NCI-H510A (cell line): Measurements from ENCODE around the gene RASL11A.
"Not testable (repeated sequence)": the region's sequence is repeated elsewhere in the genome, so short reads cannot be mapped to it uniquely, and the experiment has no call there.

Experiments used
- DNase-seq: peaks from one replicate; lab custom pipeline; 2025; lab: John Stamatoyannopoulos, UW

Gene RASL11A

GRCh38 chr13:27300941-27301586 lies 30.4 kb downstream of the RASL11A start:
- DNase-seq: no peak

DNA sequence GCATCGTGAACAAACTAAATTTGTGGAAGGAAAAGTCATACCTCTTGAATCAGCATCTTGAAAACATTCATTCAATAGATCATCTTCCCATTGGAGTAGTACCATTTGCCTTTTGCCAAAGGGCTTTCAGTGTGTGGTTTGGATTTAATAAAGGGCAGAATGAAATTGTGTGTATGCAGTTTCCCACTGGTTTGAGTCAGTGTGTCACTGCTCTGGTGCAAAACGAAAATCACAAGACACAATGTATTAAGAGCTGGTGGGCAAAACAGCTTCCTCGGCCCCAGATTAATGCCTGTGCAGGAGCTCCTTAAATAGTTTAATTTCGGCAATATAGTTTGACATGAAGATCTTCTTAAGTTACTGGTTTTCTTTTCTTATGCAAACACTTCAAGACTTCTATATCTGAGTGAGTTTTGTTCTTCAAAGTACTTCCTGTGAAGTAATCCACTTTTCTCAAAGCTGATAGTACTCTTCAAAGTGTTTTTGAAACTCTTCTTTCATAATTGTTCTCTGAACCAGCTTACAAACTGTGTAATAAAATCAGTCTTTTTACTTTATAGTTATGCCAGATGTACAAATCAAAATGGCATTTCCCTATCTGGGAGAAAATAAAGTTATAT lies 32.1 kb downstream of the RASL11A start:
- DNase-seq: no peak

GRCh38 chr13:27304099-27304498 lies 33.5 kb downstream of the RASL11A start:
- DNase-seq: no peak

- no peak for DNase-seq
Measured at GRCh38 chr13:27304611-27305010, 34.0 kb downstream of the RASL11A start.

- DNase-seq: no peak
Measured at GRCh38 chr13:27306364-27306763, 35.7 kb downstream of the RASL11A start.

- DNase-seq: no peak
Measured at GRCh38 chr13:27308941-27309340, 38.3 kb downstream of the RASL11A start.

DNA sequence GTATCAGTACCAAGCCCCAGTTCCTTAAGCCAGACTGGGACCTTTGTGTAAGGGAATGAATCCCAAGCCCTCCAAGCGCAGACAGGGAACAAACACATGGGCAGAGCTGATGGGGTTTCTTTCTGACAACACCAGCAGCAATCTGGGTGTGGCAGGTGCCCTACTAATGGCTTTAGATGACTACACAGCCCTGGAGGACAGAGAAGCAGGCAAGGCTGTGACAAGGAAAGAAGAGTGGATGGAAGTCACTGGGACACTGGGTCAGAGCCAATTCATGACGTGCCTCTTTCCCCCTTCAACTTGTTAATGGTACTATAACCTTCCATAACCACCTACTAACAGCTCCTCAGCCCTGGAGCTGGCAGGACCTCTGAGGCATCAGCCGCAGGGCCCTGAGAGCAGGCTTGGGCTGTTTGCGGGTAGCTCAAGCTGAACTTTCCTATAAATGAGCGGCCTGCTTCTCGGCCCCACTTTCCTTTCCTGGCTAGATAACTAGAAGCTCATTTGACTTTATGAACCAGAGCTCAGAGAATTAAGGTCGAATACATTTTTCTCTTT lies 38.9 kb downstream of the RASL11A start:
- no peak for DNase-seq

- no peak for DNase-seq
Measured at GRCh38 chr13:27309967-27310598, 39.5 kb downstream of the RASL11A start.

DNA sequence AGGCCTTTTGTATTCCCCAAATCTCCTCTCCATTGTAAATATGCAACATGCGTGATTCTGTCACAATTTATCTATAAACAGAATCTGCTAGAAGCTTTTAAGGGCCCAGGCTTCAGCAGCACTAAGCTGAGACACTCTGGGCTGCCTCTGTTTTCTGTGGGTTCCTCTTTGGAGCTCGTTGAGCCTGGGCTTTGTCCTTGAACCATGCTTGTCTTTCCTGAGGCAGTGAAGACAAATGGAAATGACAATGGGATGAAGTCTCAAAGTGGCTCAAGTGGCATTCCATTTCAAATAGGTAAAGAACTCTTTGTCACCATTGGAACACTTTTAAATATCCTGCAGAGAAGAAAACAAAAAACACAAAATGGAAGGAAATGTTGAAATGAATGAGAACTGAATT lies 40.3 kb downstream of the RASL11A start:
- DNase-seq: no peak

- no peak for DNase-seq
Measured at GRCh38 chr13:27311518-27312210, 41.0 kb downstream of the RASL11A start.

GRCh38 chr13:27313770-27314169 lies 43.1 kb downstream of the RASL11A start:
- DNase-seq: no peak

GRCh38 chr13:27319404-27319803 lies 48.8 kb downstream of the RASL11A start:
- DNase-seq: no peak

DNA sequence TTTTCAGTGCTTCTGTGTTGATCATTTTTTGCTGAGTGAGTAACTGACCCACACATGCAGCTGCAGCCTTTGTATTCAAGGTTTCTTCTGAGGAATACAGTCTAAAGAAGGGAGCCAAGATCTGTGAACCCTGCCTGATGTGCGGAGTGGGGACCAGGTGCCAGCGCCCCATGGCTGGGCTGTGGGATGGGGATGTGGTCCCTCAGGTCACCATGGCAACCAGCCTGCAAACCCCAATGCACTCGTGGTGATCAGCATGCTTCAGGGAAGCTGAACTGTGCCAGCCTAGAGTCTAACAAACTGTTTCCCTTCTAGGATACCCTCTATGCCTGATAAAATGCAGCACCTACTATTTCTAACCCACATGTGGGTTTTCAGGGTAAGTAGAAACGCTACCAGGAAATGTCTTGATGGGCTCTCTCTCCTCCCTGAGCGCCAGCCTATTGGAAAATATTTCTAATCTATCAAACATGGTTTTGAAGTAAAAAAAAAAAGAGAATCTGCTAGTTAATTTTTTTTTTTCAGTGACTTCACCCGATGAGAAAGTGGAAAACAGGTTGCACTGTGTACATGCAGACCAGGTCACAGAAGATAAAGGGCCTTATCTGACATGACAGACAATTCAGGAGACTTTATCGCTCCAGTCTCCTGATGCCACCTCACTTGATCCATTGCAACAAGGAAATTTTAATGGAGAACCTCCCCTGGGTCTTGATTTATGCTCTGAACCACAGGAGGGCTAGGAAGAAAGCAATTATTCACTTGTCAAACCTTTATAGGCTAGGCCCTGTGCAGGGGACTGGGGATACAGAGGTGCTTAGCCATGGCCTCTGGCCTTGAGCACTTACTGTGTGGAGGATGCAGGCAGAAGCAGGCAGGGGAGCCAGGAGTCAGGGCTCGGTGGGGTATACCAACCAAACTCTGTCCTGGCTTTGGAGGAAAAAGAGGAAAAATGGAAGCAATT lies 51.1 kb downstream of the RASL11A start:
- DNase-seq: no peak

DNA sequence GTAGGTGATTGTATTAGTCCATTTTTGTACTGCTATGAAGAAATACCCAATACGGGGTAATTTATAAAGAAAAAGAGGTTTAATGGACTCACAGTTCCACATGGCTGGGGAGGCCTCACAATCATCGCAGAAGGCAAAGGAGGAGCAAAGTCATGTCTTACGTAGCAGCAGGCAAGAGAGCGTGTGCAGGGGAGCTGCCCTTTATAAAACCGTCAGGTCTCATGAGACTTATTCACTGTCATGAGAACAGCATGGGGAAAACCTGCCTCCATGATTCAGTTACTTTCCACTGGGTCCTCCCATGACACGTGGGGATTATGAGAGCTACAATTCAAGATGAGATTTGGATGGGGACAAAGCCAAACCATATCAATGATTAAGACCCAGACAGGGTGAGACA lies 51.8 kb downstream of the RASL11A start:
- not testable (repeated sequence) for DNase-seq
